Smooth muscle cell of the brain vasculature (primary cell): ENCODE results near the gene PIEZO1.

ENCODE experiments used
- DNase-seq: peaks from one replicate; pipeline ENCODE4 v3.0.0-alpha.2; 2012; ENCODE audit warnings: low read depth, low spot score

Gene PIEZO1

GRCh38 chr16:88705801-88706228, 79.2 kb downstream of the PIEZO1 start:
- no peak for DNase-seq

DNA sequence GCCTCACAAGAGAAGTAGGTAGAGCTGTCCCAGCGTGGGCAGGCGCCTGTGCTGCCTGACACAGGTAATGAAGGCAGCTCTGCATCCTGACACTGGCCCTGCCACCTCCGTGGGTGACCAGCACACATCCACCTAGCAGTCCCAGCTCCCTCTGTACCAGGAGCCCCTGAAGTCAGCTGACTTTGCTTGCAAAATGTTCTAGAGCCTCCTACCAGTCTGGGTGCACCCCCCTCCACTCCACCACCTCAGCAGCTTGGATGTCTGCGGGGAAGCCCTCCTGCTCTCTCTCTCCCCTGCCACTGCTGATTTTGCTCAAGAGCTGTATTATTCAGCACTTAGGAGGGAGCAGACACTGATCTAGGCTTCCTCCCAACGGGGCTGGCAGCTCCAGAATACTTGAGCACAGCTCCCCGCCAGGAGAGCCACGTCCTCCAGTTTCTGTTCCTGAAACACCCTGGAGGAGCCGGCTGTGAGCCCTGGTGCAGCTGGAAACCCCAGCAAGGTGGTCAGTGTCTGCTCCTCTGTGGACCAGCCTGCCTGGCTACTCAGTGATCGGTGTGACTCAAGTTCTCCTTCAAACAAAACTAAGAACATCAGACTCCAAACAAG, 79.8 kb downstream of the PIEZO1 start:
- DNase-seq: no peak

GRCh38 chr16:88703486-88704309, 81.3 kb downstream of the PIEZO1 start:
- no peak for DNase-seq

- DNase-seq: no peak
Measured at GRCh38 chr16:88702371-88703210, 82.4 kb downstream of the PIEZO1 start.

GRCh38 chr16:88701581-88702370, 83.2 kb downstream of the PIEZO1 start:
- no peak for DNase-seq

DNA sequence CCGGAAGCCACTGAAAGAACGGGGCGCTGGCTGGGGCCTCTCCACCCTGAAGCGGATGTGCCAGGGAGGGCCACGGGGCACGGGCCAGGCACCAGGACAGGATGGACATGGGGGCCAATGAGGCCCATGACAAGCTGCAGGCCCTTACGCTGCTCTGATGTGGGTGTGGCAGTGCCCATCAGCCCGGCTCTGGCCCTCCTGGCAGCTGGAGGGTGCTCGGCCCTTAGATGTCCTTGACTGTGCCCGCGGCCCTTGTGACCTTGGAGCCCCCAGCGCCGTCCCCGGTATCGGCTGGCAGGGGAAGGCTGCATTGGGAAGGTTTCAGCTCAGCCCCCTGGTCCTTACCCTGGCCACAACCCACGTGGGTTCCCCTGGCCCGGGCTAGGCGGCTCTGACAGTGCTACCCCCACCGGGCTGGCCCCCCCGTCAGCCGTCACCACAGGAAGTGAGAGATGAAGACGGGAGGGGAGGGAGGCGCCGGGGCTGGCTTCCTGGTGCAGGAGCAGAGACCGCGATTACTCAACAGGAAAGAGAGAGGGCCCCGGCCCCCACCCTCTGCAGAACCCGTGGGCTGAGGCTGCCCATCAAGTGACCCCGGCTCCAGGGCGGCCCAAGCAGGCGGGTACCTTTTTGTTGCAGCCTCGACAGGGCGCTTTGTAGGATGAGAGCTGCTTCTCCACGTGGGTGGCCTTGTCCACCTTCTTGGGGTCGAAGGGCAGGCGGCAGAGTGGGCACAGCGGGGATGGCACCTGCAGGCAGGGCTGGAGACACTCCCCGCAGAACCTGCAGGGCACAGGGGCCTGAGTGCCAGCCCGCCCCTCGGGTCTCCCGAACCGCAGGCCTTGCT, 84.2 kb downstream of the PIEZO1 start:
- DNase-seq: peak; percentile 65

GRCh38 chr16:88700322-88700635, 84.7 kb downstream of the PIEZO1 start:
- DNase-seq: no peak

DNA sequence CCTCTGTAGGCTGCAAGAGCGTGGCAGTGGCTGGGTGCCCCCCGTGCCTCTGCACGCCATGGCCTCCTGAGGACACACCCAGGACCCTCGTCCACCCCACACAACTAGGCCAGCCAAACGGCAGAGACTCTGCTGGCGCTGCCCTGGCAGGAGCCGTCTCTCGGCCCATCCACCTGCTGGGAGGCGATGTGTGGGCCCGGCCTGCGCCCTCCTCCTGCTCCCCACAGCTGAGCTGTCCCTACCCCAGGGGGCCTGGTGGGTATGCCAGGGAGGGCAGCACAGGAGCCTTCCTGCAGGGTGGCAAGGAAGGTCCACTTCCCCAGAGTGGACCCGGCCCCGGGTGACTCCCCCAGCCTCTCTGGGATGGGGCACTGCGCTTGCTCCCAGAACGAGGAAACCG, 85.8 kb downstream of the PIEZO1 start:
- no peak for DNase-seq

- no peak for DNase-seq
Measured at GRCh38 chr16:88698646-88699045, 86.4 kb downstream of the PIEZO1 start.

DNA sequence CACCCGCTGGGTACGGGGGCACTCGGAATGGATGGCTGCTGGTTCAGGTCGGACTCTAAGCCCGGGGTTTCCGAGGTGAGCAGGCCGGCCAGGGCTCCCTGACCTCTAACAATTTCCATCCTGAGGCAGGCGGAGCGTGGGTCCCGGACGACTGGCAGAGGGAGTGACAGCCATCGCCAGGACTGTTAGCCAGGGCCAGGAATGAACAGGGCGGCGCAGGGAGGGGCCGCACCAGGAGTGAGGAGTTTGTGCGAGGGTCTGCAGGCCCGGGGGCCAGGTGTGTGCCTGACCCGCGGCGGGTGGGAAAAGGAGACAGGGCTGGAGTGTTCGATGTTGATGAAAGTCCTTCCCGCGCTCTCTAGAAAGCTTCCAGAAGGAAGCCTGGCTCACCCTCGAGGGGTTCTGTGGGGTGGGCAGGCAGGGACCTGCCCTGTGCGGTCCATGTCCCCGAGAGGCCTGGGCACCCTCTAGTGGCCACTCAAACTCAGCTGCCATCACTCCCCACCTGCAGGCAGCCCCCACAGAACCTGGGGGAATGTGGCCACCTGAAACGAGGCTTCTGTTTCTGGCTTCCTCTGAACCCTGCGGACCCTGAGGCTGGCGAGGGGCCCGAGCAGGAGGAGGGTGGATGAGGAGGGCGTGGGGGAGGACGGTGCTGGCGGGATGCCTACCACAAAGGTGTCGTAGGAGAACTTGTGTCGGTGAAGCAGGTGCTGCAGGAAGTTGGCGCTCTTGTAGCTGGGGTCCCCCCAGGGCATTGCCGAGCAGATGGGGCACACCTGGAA, 87.0 kb downstream of the PIEZO1 start:
- no peak for DNase-seq

GRCh38 chr16:88697116-88697830, 87.7 kb downstream of the PIEZO1 start:
- no peak for DNase-seq

GRCh38 chr16:88696441-88696840, 88.6 kb downstream of the PIEZO1 start:
- no peak for DNase-seq

DNA sequence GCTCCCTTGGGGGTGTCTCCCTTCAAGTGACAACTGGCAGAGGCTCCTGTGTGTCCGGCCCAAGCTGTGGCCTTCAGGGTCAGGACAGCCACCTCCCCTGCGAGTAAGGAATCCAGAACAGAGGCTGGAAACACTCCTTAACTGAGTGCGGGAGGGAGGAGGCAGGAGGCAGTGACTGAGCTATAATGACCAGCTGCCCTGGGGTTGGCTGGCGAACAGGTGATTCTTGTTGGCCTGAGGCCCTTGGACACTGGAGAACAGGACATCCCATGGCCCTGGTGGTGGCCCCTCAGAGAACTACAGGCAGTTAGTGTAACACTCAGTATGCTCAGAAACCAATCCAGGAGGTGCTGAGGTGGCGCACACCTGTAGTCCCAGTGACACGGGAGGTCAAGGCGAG, 89.3 kb downstream of the PIEZO1 start:
- no peak for DNase-seq

DNA sequence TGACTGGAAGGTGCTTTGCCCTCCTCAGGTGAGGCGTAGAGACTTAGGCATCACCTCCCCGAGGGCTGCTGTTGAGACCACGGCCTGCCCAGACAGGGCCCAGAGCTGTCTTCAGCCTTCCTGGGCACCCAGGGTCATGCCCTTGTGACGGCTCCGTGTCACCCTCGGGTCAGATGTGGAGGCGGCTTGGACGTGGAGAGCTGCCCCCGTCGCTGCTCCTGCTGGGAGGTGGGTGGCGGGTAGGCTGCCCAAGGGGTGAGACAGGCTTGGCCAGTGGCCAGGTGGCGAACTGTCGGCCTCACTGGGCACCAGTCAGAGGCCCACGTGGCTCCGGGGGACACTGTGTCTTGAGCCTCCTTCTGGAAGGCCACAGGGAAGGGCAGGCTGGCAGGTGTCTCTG, 89.8 kb downstream of the PIEZO1 start:
- DNase-seq: no peak

DNA sequence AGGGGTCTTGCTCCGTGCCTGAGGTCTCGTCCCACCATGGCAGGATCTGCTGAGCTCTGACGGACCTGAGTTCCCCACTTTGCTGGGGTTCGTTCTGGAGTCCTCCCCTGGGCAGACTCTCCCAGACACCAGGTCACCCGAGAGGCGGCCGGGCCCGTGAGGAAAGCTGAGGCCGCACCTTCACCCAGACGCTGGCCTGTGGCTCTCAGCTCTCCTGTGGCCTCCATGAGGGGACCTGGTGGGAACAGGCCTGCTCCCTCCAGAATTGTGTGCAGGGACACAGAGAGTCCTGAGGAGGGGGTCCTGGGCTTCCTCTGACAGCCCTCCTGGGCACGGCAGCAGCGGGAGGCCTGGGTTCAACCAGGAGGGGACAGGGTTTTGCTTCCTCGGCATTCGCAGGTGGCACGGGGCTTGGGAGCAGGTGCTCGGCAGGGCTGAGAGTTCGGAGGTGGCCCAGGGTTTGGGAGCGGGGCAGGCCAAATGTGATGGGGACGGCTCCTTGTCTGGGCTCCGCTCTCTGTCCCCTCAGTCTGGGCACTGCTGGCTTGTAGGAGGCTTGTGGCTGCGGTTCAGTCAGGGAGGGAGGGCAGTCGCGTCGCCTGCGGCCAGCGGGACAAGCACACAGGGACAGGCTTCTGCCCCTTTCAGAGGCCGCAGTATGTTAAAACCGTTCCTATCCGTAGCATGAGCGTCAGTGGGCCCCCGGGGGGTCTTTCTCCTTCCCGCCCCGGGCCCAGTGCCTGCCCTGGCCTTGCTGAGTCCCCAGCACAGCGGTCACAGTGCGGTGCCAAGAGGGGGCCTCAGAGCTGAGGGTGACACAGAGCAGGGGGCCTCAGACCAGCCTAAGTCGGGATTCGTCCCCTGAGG, 90.6 kb downstream of the PIEZO1 start:
- no peak for DNase-seq

- no peak for DNase-seq
Measured at GRCh38 chr16:88693420-88694177, 91.4 kb downstream of the PIEZO1 start.

DNA sequence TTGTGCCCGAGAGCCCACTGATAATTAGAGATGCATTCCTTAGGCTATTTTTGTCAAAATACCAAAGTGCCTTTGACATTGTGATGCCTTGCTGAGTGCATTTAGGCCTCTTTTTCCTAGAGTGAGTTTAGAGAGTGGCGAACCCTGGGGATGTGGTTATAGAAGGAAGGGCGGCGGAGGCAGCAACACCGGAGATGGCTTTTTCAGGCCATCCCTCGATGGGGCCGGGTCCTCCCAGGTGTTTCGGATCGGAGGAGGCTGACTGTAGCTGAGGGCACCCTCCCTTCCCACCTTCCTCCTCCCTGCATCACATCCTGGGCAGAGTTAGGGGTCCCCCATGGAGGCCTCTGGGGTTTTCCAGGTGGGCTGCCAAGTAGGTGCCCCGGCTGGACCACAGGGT, 92.2 kb downstream of the PIEZO1 start:
- no peak for DNase-seq
